ENCODE data around the gene SLC44A4.

- no peak for TF ChIP-seq POLR2A (IDR thresholded peaks at IDR 0.05; ENCODE audit: low read length)
- TF ChIP-seq GATA1 (IDR thresholded peaks at IDR 0.05; ENCODE audit: low read depth, low read length) = no peak
Observed at GRCh38 chr6:31844507-31844906, 34.3 kb downstream of the SLC44A4 start.
